ENCODE results near the gene KCTD7. TPM values are rescaled to one million over a fixed set of nuclear protein-coding genes. Genes with fewer than 3 reads are reported as not detected.

Gene KCTD7
- total and polyA plus RNA-seq, 2 of the 13 experiments (the other 11 are each of a cell fraction or from before 2014, with no cell fraction given) = 7.3 to 13.5 TPM

DNA sequence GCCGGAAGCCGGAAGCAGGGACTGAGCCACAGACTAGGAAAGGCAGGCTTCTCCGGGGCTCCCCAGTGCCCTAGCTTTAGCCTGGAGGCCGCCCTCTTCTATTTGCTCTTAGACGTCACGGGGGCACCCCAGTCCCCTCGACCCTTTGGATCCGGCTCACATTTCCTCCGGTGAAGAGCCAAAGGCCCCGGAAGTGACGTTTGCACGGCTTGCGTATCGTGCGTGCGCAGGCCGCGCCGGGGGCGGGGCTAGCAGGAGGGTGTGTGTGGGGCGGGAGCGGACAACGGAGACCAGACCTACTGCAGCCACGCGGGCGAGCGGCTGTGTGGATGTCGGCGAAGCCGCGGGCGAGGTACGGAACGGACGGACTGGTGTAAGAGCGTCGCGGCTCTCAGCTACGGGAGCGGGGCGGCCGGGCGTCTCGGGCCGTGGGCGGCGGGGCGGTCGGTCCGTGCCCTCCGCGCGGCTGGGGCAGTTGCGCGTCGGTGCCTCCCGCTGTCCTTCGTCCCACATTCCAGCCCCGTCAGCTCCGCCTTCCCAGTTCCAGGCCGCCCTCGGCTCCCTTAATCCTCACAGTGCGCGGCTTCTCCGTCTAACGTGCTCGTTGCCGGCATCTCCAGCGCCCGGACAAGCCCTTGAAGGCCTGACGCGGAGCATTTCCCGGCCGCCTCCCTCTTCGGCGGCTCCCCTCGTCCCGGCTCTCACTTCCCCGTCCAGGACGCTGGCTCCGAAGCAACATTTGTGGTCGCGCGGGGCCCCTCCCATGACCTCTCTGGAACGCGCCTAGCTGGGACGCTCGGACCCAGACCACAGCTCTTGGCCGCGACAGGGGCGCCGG lies 25.8 kb downstream of the KCTD7 start (continued):
- TF ChIP-seq, protein P1, sequence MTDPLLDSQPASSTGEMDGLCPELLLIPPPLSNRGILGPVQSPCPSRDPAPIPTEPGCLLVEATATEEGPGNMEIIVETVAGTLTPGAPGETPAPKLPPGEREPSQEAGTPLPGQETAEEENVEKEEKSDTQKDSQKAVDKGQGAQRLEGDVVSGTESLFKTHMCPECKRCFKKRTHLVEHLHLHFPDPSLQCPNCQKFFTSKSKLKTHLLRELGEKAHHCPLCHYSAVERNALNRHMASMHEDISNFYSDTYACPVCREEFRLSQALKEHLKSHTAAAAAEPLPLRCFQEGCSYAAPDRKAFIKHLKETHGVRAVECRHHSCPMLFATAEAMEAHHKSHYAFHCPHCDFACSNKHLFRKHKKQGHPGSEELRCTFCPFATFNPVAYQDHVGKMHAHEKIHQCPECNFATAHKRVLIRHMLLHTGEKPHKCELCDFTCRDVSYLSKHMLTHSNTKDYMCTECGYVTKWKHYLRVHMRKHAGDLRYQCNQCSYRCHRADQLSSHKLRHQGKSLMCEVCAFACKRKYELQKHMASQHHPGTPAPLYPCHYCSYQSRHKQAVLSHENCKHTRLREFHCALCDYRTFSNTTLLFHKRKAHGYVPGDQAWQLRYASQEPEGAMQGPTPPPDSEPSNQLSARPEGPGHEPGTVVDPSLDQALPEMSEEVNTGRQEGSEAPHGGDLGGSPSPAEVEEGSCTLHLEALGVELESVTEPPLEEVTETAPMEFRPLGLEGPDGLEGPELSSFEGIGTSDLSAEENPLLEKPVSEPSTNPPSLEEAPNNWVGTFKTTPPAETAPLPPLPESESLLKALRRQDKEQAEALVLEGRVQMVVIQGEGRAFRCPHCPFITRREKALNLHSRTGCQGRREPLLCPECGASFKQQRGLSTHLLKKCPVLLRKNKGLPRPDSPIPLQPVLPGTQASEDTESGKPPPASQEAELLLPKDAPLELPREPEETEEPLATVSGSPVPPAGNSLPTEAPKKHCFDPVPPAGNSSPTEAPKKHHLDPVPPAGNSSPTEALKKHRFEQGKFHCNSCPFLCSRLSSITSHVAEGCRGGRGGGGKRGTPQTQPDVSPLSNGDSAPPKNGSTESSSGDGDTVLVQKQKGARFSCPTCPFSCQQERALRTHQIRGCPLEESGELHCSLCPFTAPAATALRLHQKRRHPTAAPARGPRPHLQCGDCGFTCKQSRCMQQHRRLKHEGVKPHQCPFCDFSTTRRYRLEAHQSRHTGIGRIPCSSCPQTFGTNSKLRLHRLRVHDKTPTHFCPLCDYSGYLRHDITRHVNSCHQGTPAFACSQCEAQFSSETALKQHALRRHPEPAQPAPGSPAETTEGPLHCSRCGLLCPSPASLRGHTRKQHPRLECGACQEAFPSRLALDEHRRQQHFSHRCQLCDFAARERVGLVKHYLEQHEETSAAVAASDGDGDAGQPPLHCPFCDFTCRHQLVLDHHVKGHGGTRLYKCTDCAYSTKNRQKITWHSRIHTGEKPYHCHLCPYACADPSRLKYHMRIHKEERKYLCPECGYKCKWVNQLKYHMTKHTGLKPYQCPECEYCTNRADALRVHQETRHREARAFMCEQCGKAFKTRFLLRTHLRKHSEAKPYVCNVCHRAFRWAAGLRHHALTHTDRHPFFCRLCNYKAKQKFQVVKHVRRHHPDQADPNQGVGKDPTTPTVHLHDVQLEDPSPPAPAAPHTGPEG (CRISPR knock-in tag; IDR thresholded peaks at IDR 0.05) = peak; percentile 88; the same call in 1 of the 2 replicates
- TF ChIP-seq, protein P2, sequence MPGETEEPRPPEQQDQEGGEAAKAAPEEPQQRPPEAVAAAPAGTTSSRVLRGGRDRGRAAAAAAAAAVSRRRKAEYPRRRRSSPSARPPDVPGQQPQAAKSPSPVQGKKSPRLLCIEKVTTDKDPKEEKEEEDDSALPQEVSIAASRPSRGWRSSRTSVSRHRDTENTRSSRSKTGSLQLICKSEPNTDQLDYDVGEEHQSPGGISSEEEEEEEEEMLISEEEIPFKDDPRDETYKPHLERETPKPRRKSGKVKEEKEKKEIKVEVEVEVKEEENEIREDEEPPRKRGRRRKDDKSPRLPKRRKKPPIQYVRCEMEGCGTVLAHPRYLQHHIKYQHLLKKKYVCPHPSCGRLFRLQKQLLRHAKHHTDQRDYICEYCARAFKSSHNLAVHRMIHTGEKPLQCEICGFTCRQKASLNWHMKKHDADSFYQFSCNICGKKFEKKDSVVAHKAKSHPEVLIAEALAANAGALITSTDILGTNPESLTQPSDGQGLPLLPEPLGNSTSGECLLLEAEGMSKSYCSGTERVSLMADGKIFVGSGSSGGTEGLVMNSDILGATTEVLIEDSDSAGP (CRISPR knock-in tag; IDR thresholded peaks at IDR 0.05; ENCODE audit: borderline replicate concordance) = peak; percentile 92
- TF ChIP-seq ZFYVE20 (CRISPR knock-in tag; IDR thresholded peaks at IDR 0.05; ENCODE audit: borderline replicate concordance, low read depth) = no peak; the same call in 1 of the 2 replicates
- peak; percentile 88 for TF ChIP-seq RFXAP (CRISPR knock-in tag; IDR thresholded peaks at IDR 0.05; ENCODE audit: borderline replicate concordance)
- TF ChIP-seq SIN3A (IDR thresholded peaks at IDR 0.05; ENCODE audit: borderline replicate concordance, low read depth, low read length) = peak; percentile 71; the same call in 1 of the 2 replicates
- TF ChIP-seq ZNF589 (CRISPR knock-in tag; conservative IDR thresholded peaks at IDR 0.05) = 0 out of 2 replicates have a peak, but pooled peaks have one; percentile 38
- TF ChIP-seq HMGXB4 (CRISPR knock-in tag; IDR thresholded peaks at IDR 0.05; ENCODE audit: borderline replicate concordance in 1 of 2, low read depth in 1 of 2) = peak; percentile 75 to 88; a peak in 3 of 4 replicates
- 0 out of 2 replicates have a peak, but pooled peaks have one; percentile 14 for TF ChIP-seq HNF1A (IDR thresholded peaks at IDR 0.05; ENCODE audit: low read depth)
- peak; percentile 77; the same call in 1 of the 2 replicates for TF ChIP-seq HNF1A (CRISPR knock-in tag; IDR thresholded peaks at IDR 0.05; ENCODE audit: borderline replicate concordance)
- TF ChIP-seq ZFP36L2 (CRISPR knock-in tag; IDR thresholded peaks at IDR 0.05) = no peak
- 0 out of 2 replicates have a peak, but pooled peaks have one; percentile 63 for TF ChIP-seq ZNF235 (CRISPR knock-in tag; IDR thresholded peaks at IDR 0.05; ENCODE audit: borderline replicate concordance)
- TF ChIP-seq SRSF9 (IDR thresholded peaks at IDR 0.05; ENCODE audit: borderline replicate concordance, insufficient read depth, low read depth, low read length, poor library complexity, severe bottlenecking) = no peak

All from HepG2 (cell line).